ENCODE results near the gene TK2.

TK2 gene

GRCh38 chr16:66473051-66473571 is 76.8 kb downstream of the TK2 start:
- Histone ChIP-seq H3K4me2 (ENCODE audit: low read length) (no peak overlapping the region), H3K79me2 (ENCODE audit: control insufficient read depth, low read length) (no peaks in the 10 kb centered on the region), H3K27me3 (ENCODE audit: control insufficient read depth, low read length) (peaks cover 3% of the 10 kb centered on the region; the same call in 1 of the 2 replicates), H3K4me1 (ENCODE audit: control insufficient read depth, low read length) (peaks cover 12% of the 10 kb centered on the region), H3K9me2 (replicated peaks; ENCODE audit: control insufficient read depth, low read length) (no peaks in the 10 kb centered on the region), H4K20me1 (ENCODE audit: control insufficient read depth, insufficient read depth, low read depth, low read length) (no peaks in the 10 kb centered on the region), H3F3A (ENCODE audit: control insufficient read depth, insufficient read depth) (peaks cover 2% of the 10 kb centered on the region; the same call in 1 of the 2 replicates), H3K36me3 (ENCODE audit: control insufficient read depth, low read length) (no peaks in the 10 kb centered on the region), H3K4me3 (ENCODE audit: low read length) (no peak overlapping the region), H3K9me3 (ENCODE audit: control insufficient read depth, insufficient read depth, low read length) (no peaks in the 10 kb centered on the region), H3K27ac (ENCODE audit: low read depth, low read length) (no peak overlapping the region)
- TF ChIP-seq EZH2phosphoT487 (IDR thresholded peaks at IDR 0.05; ENCODE audit: borderline replicate concordance, low read length), result no peak
- TF ChIP-seq, protein P1, sequence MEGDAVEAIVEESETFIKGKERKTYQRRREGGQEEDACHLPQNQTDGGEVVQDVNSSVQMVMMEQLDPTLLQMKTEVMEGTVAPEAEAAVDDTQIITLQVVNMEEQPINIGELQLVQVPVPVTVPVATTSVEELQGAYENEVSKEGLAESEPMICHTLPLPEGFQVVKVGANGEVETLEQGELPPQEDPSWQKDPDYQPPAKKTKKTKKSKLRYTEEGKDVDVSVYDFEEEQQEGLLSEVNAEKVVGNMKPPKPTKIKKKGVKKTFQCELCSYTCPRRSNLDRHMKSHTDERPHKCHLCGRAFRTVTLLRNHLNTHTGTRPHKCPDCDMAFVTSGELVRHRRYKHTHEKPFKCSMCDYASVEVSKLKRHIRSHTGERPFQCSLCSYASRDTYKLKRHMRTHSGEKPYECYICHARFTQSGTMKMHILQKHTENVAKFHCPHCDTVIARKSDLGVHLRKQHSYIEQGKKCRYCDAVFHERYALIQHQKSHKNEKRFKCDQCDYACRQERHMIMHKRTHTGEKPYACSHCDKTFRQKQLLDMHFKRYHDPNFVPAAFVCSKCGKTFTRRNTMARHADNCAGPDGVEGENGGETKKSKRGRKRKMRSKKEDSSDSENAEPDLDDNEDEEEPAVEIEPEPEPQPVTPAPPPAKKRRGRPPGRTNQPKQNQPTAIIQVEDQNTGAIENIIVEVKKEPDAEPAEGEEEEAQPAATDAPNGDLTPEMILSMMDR (IDR thresholded peaks at IDR 0.05; ENCODE audit: low read depth, low read length, poor library complexity, severe bottlenecking), result no peak

DNA sequence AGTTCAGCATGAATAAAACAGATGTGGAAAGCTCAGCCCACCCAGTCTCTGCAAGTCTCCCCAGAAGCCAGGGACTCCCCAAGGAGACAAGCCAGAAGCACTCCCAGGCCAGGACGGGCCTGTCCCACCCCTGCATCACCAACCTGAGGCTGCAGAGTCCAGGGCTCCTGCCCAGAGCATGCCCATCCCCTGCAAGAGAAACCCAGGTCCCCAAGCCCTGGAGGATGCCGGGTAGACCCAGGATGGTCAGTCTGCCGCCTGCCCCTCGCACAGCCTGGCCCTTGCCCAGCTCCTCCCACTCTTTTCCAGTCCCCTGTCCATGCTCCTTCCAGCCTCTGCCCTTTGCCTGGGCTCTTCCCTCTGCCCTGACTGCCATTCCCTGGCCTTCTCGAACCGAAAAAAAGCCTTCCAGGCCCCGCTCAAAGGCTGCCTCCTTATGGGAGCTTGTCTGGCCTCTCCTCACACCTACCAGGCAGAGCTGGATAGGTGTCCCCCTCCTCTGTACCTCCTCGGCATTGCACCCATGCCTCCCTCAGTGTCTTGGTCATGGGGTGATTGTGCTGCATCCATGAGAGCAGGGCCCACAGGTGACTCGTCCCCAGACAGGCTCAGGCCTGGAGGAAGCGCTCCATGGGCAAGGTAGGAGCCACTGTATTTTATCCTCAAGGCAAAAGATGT is 78.1 kb downstream of the TK2 start:
- no peaks in the 10 kb centered on the region for H3K36me3 ChIP-seq (ENCODE audit: control insufficient read depth, low read length)
- H3K4me3 ChIP-seq (ENCODE audit: low read length), result no peak overlapping the region
- no peak overlapping the region for H3K27ac ChIP-seq (ENCODE audit: low read depth, low read length)
- no peak for TF ChIP-seq EZH2phosphoT487 (IDR thresholded peaks at IDR 0.05; ENCODE audit: borderline replicate concordance, low read length)
- TF ChIP-seq, protein P1 (IDR thresholded peaks at IDR 0.05; ENCODE audit: low read depth, low read length, poor library complexity, severe bottlenecking), result no peak
- H3K4me1 ChIP-seq (ENCODE audit: control insufficient read depth, low read length), result peaks cover 12% of the 10 kb centered on the region
- H3K9me3 ChIP-seq (ENCODE audit: control insufficient read depth, insufficient read depth, low read length), result no peaks in the 10 kb centered on the region
- H4K20me1 ChIP-seq (ENCODE audit: control insufficient read depth, insufficient read depth, low read depth, low read length), result no peaks in the 10 kb centered on the region
- H3F3A ChIP-seq (ENCODE audit: control insufficient read depth, insufficient read depth), result peaks cover 2% of the 10 kb centered on the region; the same call in 1 of the 2 replicates
- peaks cover 3% of the 10 kb centered on the region; the same call in 1 of the 2 replicates for H3K27me3 ChIP-seq (ENCODE audit: control insufficient read depth, low read length)
- no peak overlapping the region for H3K4me2 ChIP-seq (ENCODE audit: low read length)
- no peaks in the 10 kb centered on the region for H3K79me2 ChIP-seq (ENCODE audit: control insufficient read depth, low read length)
- no peaks in the 10 kb centered on the region for H3K9me2 ChIP-seq (replicated peaks; ENCODE audit: control insufficient read depth, low read length)

- Histone ChIP-seq H3K4me3 (ENCODE audit: low read length) (no peak overlapping the region), H3K9me3 (ENCODE audit: control insufficient read depth, insufficient read depth, low read length) (no peaks in the 10 kb centered on the region), H3F3A (ENCODE audit: control insufficient read depth, insufficient read depth) (peaks cover 2% of the 10 kb centered on the region; the same call in 1 of the 2 replicates), H3K9me2 (replicated peaks; ENCODE audit: control insufficient read depth, low read length) (no peaks in the 10 kb centered on the region), H3K4me1 (ENCODE audit: control insufficient read depth, low read length) (peaks cover 8% of the 10 kb centered on the region), H4K20me1 (ENCODE audit: control insufficient read depth, insufficient read depth, low read depth, low read length) (no peaks in the 10 kb centered on the region), H3K27ac (ENCODE audit: low read depth, low read length) (no peak overlapping the region), H3K27me3 (ENCODE audit: control insufficient read depth, low read length) (peaks cover 3% of the 10 kb centered on the region; the same call in 1 of the 2 replicates), H3K4me2 (ENCODE audit: low read length) (no peak overlapping the region), H3K36me3 (ENCODE audit: control insufficient read depth, low read length) (no peaks in the 10 kb centered on the region), H3K79me2 (ENCODE audit: control insufficient read depth, low read length) (no peaks in the 10 kb centered on the region)
- TF ChIP-seq, protein P1 (IDR thresholded peaks at IDR 0.05; ENCODE audit: low read depth, low read length, poor library complexity, severe bottlenecking), result no peak
- no peak for TF ChIP-seq EZH2phosphoT487 (IDR thresholded peaks at IDR 0.05; ENCODE audit: borderline replicate concordance, low read length)
Observed at GRCh38 chr16:66471264-66471663, 78.7 kb downstream of the TK2 start.

All from DOHH2 (cell line).